HepG2 (cell line): ENCODE measurements around the gene FCN1. TPM values are rescaled to one million over a fixed set of nuclear protein-coding genes. Genes with fewer than 3 reads are reported as not detected.

Experiments
- ATAC-seq: fragments of 200-7000 bp; cut with Tn5 transposase; 3 replicates; pipeline ENCODE4 v1.9.1; 2020; ENCODE audit warnings: mild to moderate bottlenecking, moderate library complexity
- BruUV-seq: library from RNA; stranded (reverse); fragments of 400-500 nt; replicated peaks from 2 replicates; lab custom pipeline; 2021; lab: Mats Ljungman, UMichigan
- CTCF ChIA-PET: fragments of 300-600 bp; formaldehyde crosslinking; extraction: SDS; loops from one replicate; lab custom pipeline; 2021; ENCODE audit warnings: low total read pairs, inconsistent platforms, low intra/inter-chr PET ratio; lab: Yijun Ruan, JAX
- POLR2A ChIA-PET: fragments of 350-600 bp; sonication (Branson Sonifier 250); formaldehyde crosslinking; loops from one replicate; lab custom pipeline; 2020; ENCODE audit warnings: antibody characterized with exemption, inconsistent platforms; lab: Yijun Ruan, JAX
- DNase-seq: peaks from one replicate; pipeline ENCODE4 v3.0.0-alpha.2; 2015; ENCODE audit warnings: low spot score
- FAIRE-seq: peaks from 3 replicates; lab custom pipeline; 2011; peaks lifted over from hg19 to GRCh38; lab: Jason Lieb, UNC
- H2AFZ ChIP-seq: one replicate; pipeline ENCODE4 v1.6.1; 2011; ENCODE audit warnings: low read length, inconsistent platforms
- H3K27ac ChIP-seq: fragments of 300-600 bp; 3 replicates; pipeline ENCODE4 v1.8.0; 2011; ENCODE audit warnings: mixed run types, mild to moderate bottlenecking, mixed read lengths, low read length, inconsistent platforms; ENCODE audit not compliant: insufficient read depth; ENCODE audit errors: extremely low read length
- H3K27me3 ChIP-seq, 2 experiments: fragments of 200-600 bp in 1 of 2; 2 replicates in 1 of 2; 3 replicates in 1 of 2; pipeline versions ENCODE4 v1.6.0 to v1.8.0; 2011; ENCODE audit warnings: low read length in 2 of 2, mild to moderate bottlenecking in 2 of 2, moderate library complexity in 2 of 2, inconsistent platforms in 1 of 2; ENCODE audit not compliant: insufficient read depth in 2 of 2, control insufficient read depth in 1 of 2
- H3K36me3 ChIP-seq, 2 experiments: fragments of 200-600 bp in 1 of 2; replicated peaks in 1 of 2; 2 replicates in 1 of 2; 3 replicates in 1 of 2; pipeline versions ENCODE4 v1.5.1 to v1.8.0; 2011; ENCODE audit warnings: low read length in 2 of 2, inconsistent platforms in 1 of 2; ENCODE audit not compliant: insufficient read depth in 2 of 2, control insufficient read depth in 1 of 2
- H3K4me1 ChIP-seq: 2 replicates; pipeline ENCODE4 v1.5.1; 2012; ENCODE audit warnings: low read length, inconsistent platforms; ENCODE audit not compliant: insufficient read depth
- H3K4me2 ChIP-seq: 2 replicates; pipeline ENCODE4 v1.6.0; 2011; ENCODE audit warnings: low read depth, low read length, inconsistent platforms
- H3K4me3 ChIP-seq, 3 experiments: fragments of 200-600 bp in 1 of 3; sonication (generic), shearing (Covaris generic) in 1 of 3; replicated peaks in 1 of 3; 2 replicates each; pipeline ENCODE4 v1.5.1; 2011 to 2016; ENCODE audit warnings: low read length in 3 of 3, inconsistent platforms in 2 of 3, low read depth in 2 of 3, mild to moderate bottlenecking in 2 of 3, control low read depth in 1 of 3, mixed read lengths in 1 of 3; ENCODE audit not compliant: insufficient read depth in 1 of 3
- H3K79me2 ChIP-seq: one replicate; pipeline ENCODE4 v1.6.1; 2011; ENCODE audit warnings: low read length, inconsistent platforms; ENCODE audit not compliant: insufficient read depth
- H3K9ac ChIP-seq: 2 replicates; pipeline ENCODE4 v1.6.0; 2011; ENCODE audit warnings: mild to moderate bottlenecking, low read depth, low read length, inconsistent platforms; ENCODE audit not compliant: insufficient read depth
- H3K9me3 ChIP-seq: 2 replicates; pipeline ENCODE4 v1.5.1; 2012; ENCODE audit warnings: mild to moderate bottlenecking, low read length
- H4K20me1 ChIP-seq: 2 replicates; pipeline ENCODE4 v1.6.0; 2011; ENCODE audit warnings: inconsistent platforms, mild to moderate bottlenecking, low read length, moderate library complexity; ENCODE audit not compliant: insufficient read depth
- ATF1 ChIP-seq: IDR thresholded peaks from 2 replicates; pipeline ENCODE4 v1.6.1; 2016; ENCODE audit warnings: mild to moderate bottlenecking, control low read depth
- BCLAF1 ChIP-seq: fragments of 450-650 bp; IDR thresholded peaks from 2 replicates; pipeline ENCODE4 v1.6.1; 2017; ENCODE audit warnings: mild to moderate bottlenecking
- CHD2 ChIP-seq: IDR thresholded peaks from 2 replicates; pipeline ENCODE4 v1.6.1; 2011; ENCODE audit warnings: low read depth, low read length, improper control_type of control experiment
- HDAC1 ChIP-seq: sonication (generic); formaldehyde crosslinking; IDR thresholded peaks from 2 replicates; pipeline ENCODE4 v1.5.1; 2020; ENCODE audit warnings: mild to moderate bottlenecking, missing genetic modification reagents
- HMG20B ChIP-seq: conservative IDR thresholded peaks from 2 replicates; pipeline ENCODE4 v1.6.1; 2016; ENCODE audit warnings: missing genetic modification reagents, missing compliant biosample characterization
- MAFG ChIP-seq: sonication (generic); formaldehyde crosslinking; IDR thresholded peaks from 2 replicates; pipeline ENCODE4 v1.5.1; 2020; ENCODE audit warnings: mild to moderate bottlenecking, missing genetic modification reagents
- MBNL3 ChIP-seq: fragments of 250-450 bp; sonication (Bioruptor Pico); conservative IDR thresholded peaks from 2 replicates; pipeline ENCODE4 v1.8.0; 2022; ENCODE audit warnings: mild to moderate bottlenecking, inconsistent platforms
- NFE2L1 ChIP-seq: sonication (generic); formaldehyde crosslinking; IDR thresholded peaks from 2 replicates; pipeline ENCODE4 v1.4.0; 2020; ENCODE audit warnings: missing genetic modification reagents, mild to moderate bottlenecking, borderline replicate concordance
- PCBP1 ChIP-seq: fragments of 200-400 bp; formaldehyde crosslinking; IDR thresholded peaks from 2 replicates; pipeline ENCODE4 v1.6.1; 2017; ENCODE audit warnings: mild to moderate bottlenecking, low read depth, low read length, borderline replicate concordance
- SOX5 ChIP-seq: IDR thresholded peaks from 2 replicates; pipeline ENCODE4 v1.6.1; 2016; ENCODE audit warnings: borderline replicate concordance
- ZBTB21 ChIP-seq: sonication (generic); formaldehyde crosslinking; IDR thresholded peaks from 2 replicates; pipeline ENCODE4 v1.4.0; 2020; ENCODE audit warnings: missing genetic modification reagents
- ZBTB38 ChIP-seq: sonication (generic); formaldehyde crosslinking; IDR thresholded peaks from 2 replicates; pipeline ENCODE4 v1.5.1; 2020; ENCODE audit warnings: mild to moderate bottlenecking, missing genetic modification reagents
- ZNF337 ChIP-seq: sonication (generic); formaldehyde crosslinking; IDR thresholded peaks from 2 replicates; pipeline ENCODE4 v1.5.1; 2020; ENCODE audit warnings: missing genetic modification reagents, low read depth, mild to moderate bottlenecking, borderline replicate concordance
- ZNF550 ChIP-seq: sonication (generic); formaldehyde crosslinking; IDR thresholded peaks from 2 replicates; pipeline ENCODE4 v1.4.0; 2020; ENCODE audit warnings: mild to moderate bottlenecking, missing genetic modification reagents, borderline replicate concordance
- ZNF556 ChIP-seq: sonication (generic); formaldehyde crosslinking; IDR thresholded peaks from 2 replicates; pipeline ENCODE4 v1.4.0; 2020; ENCODE audit warnings: mild to moderate bottlenecking, missing genetic modification reagents, borderline replicate concordance
- ZNF558 ChIP-seq: sonication (generic); formaldehyde crosslinking; IDR thresholded peaks from 2 replicates; pipeline ENCODE4 v1.9.0; 2022; ENCODE audit warnings: mild to moderate bottlenecking, missing genetic modification reagents, borderline replicate concordance
- ZSCAN20 ChIP-seq: sonication (generic); formaldehyde crosslinking; IDR thresholded peaks from 2 replicates; pipeline ENCODE4 v1.4.0; 2020; ENCODE audit warnings: missing genetic modification reagents, mild to moderate bottlenecking, borderline replicate concordance
- WGBS: methylation state at CpG from one replicate; pipeline ENCODE4 v1.1.6; 2017; ENCODE audit warnings: low lambda C conversion rate; 5-methylcytosine and 5-hydroxymethylcytosine counted together
- in situ Hi-C: cut with HindIII; loops from 2 replicates; pipeline ENCODE4 v1.10.0; 2017; ENCODE audit warnings: low pct_unique_long_range_greater_than_20kb; ENCODE audit not compliant: extremely low pct_ligation_motif_present
- intact Hi-C: fragments of 100-400 bp; cut with micrococcal nuclease; formaldehyde crosslinking; loops from one replicate; pipeline ENCODE4 v1.10.0; 2022; ENCODE audit not compliant: unreplicated experiment
- polyA plus RNA-seq, 8 experiments: library from polyadenylated mRNA; depleted of rRNA in 3 of 8; stranded (reverse) in 7 of 8; unstranded in 1 of 8; fragments of >200 nt; fragmentation: Illumina TruSeq in 4 of 8; extraction: Trizol in 4 of 8; gene quantifications; 2 replicates each; pipeline versions ENCODE4 v1.2.1 to v1.2.3, GENCODE V29; 2011 to 2016; ENCODE audit warnings: low read depth in 4 of 8, missing spikeins in 1 of 8, mixed read lengths in 1 of 8; ENCODE audit not compliant: insufficient read depth in 1 of 8
- total RNA-seq, 5 experiments: library from RNA; depleted of rRNA; stranded (reverse); fragments of >200 nt; fragmentation: Illumina TruSeq; extraction: Trizol; gene quantifications; 2 replicates each; pipeline ENCODE4 v1.2.3, GENCODE V29; 2016; ENCODE audit warnings: low read depth in 1 of 5

The FCN1 gene
- total and polyA plus RNA-seq, 2 of the 13 experiments (the other 11 are each of a cell fraction or from before 2014, with no cell fraction given), result not detected

DNA sequence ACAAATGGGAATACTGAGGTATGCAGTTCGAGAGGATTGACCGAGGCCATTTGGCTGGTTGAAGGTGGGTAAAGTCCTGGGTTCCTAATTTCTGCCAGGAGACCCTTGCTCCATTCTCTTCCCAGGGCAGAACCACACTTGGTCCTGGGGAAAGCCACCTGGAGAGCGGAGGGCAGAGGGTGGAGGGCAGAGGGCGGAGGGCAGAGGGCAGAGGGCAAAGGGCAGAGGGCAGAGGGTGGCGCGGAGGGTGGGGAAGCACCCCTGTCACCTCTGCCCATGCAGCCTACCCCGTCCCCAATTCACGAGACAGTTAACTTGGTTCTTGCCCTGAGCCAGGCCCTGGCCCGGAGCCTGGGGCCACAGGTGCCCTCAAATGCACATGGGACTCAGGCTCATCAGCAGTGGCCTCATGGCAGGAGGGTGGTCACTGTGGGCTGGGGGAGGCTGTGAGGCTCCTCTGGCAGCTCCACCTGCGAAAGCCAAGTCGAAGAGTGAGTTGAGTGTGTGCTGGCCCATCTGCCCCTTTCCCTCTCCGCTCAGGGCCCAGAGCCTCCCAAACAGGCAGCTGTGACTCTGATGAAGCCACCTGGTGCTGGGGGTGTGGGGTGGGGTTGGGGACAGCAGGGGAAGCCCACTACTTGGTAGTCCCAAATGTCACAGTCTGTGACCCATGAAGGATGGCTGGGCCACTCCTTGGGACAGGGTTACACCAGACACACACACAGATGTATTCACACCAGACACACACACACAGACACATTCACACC lies 28.0 kb upstream of the FCN1 start (continued):
- TF ChIP-seq BCLAF1, result no peak

GRCh38 chr9:134944916-134945315 lies 27.2 kb upstream of the FCN1 start:
- DNase-seq (no peak), FAIRE-seq (no peak), ATAC-seq (no peak)
- Histone ChIP-seq H3K4me1 (no peaks in the 10 kb centered on the region), H3K27ac (no peak overlapping the region), H3K9ac (no peak overlapping the region), H3K4me3 (no peak overlapping the region), H3K4me2 (no peak overlapping the region), H3K79me2 (no peaks in the 10 kb centered on the region), H4K20me1 (0 out of 2 replicates have a peak, but pooled peaks cover 2% of the 10 kb centered on the region), H3K9me3 (no peaks in the 10 kb centered on the region), H3K36me3 (no peaks in the 10 kb centered on the region), H2AFZ (no peak overlapping the region), H3K27me3 (peaks cover 5 to 37% of the 10 kb centered on the region in 2 experiments; a peak in 4 of 5 replicates)
- CTCF ChIA-PET, result no interaction called here
- in situ Hi-C loops, result no loop called here
- no TSS peak for BruUV-seq
- TF ChIP-seq ZNF556 (CRISPR knock-in tag), result no peak
- TF ChIP-seq MBNL3 (CRISPR knock-in tag), result no peak
- no peak for TF ChIP-seq CHD2
- no peak for TF ChIP-seq ZBTB38 (CRISPR knock-in tag)
- TF ChIP-seq ZSCAN20 (CRISPR knock-in tag), result no peak
- TF ChIP-seq PCBP1, result no peak
- no peak for TF ChIP-seq ZNF337
- TF ChIP-seq SOX5 (CRISPR knock-in tag), result no peak
- TF ChIP-seq NFE2L1 (CRISPR knock-in tag), result no peak
- TF ChIP-seq HMG20B, result no peak
- no peak for TF ChIP-seq HDAC1 (CRISPR knock-in tag)
- no peak for TF ChIP-seq ZNF558 (CRISPR knock-in tag)
- no peak for TF ChIP-seq ATF1
- no peak for TF ChIP-seq MAFG (CRISPR knock-in tag)
- TF ChIP-seq ZNF550 (CRISPR knock-in tag), result no peak
- TF ChIP-seq ZBTB21 (CRISPR knock-in tag), result no peak
- POLR2A ChIA-PET, result no interaction called here
- 22% methylated on average over 10 of the region's 14 CpGs for WGBS
- intact Hi-C loops, result no loop called here
